Osteocyte (in vitro differentiated cells): ENCODE measurements around the gene CDH10. TPM values are rescaled to one million over a fixed set of nuclear protein-coding genes. Genes with fewer than 3 reads are reported as not detected.

Source experiments
- DNase-seq: peaks from one replicate; pipeline ENCODE4 v3.0.0; 2021; ENCODE audit warnings: mixed read lengths; ENCODE audit not compliant: unreplicated experiment; ENCODE audit errors: extremely low spot score
- H3K27ac Mint-ChIP-seq: one replicate; pipeline ENCODE4 v1.8.0; 2021; ENCODE audit warnings: mild to moderate bottlenecking, mixed read lengths; ENCODE audit not compliant: unreplicated experiment
- H3K27me3 Mint-ChIP-seq: one replicate; pipeline ENCODE4 v1.8.0; 2021; ENCODE audit warnings: mixed read lengths; ENCODE audit not compliant: unreplicated experiment
- H3K36me3 Mint-ChIP-seq: one replicate; pipeline ENCODE4 v1.8.0; 2021; ENCODE audit warnings: mixed read lengths; ENCODE audit not compliant: unreplicated experiment
- H3K4me1 Mint-ChIP-seq: one replicate; pipeline ENCODE4 v1.8.0; 2021; ENCODE audit warnings: mixed read lengths; ENCODE audit not compliant: unreplicated experiment
- H3K4me3 Mint-ChIP-seq: one replicate; pipeline ENCODE4 v1.8.0; 2021; ENCODE audit warnings: mild to moderate bottlenecking, moderate library complexity, mixed read lengths; ENCODE audit not compliant: unreplicated experiment
- H3K9me3 Mint-ChIP-seq: one replicate; pipeline ENCODE4 v1.8.0; 2021; ENCODE audit warnings: mixed read lengths; ENCODE audit not compliant: unreplicated experiment
- CTCF ChIP-seq: fragments of 200-600 bp; sonication (generic); IDR thresholded peaks from 2 replicates; pipeline ENCODE4 v1.5.0; 2021; ENCODE audit warnings: antibody characterized with exemption, mild to moderate bottlenecking, moderate library complexity
- total RNA-seq: library from RNA; stranded (reverse); gene quantifications from 2 replicates; pipeline ENCODE4 v1.2.1, GENCODE V29; 2021

CDH10 gene
- total RNA-seq, 1 donor from 2014 or later = not detected

GRCh38 chr5:24649531-24649930 is 4.8 kb upstream of the CDH10 start:
- Mint-ChIP-seq H3K36me3 (no peaks in the 10 kb centered on the region), H3K4me1 (peaks cover 6% of the 10 kb centered on the region), H3K9me3 (peaks cover 8% of the 10 kb centered on the region), H3K4me3 (no peak overlapping the region), H3K27me3 (peaks cover 16% of the 10 kb centered on the region), H3K27ac (no peak overlapping the region)
- no peak for TF ChIP-seq CTCF
- DNase-seq = no peak

- Mint-ChIP-seq H3K9me3 (no peaks in the 10 kb centered on the region), H3K4me3 (no peak overlapping the region), H3K27ac (no peak overlapping the region), H3K36me3 (no peaks in the 10 kb centered on the region), H3K27me3 (peaks cover 33% of the 10 kb centered on the region), H3K4me1 (peaks cover 8% of the 10 kb centered on the region)
- DNase-seq = no peak
- TF ChIP-seq CTCF = no peak
These were observed 2.1 kb upstream of the CDH10 start for GRCh38 chr5:24646915-24647314.

GRCh38 chr5:24645483-24645882 is 705 bp upstream of the CDH10 start:
- DNase-seq = no peak
- no peak for TF ChIP-seq CTCF
- Mint-ChIP-seq H3K36me3 (no peaks in the 10 kb centered on the region), H3K9me3 (no peaks in the 10 kb centered on the region), H3K4me1 (peaks cover 8% of the 10 kb centered on the region), H3K27ac (no peak overlapping the region), H3K4me3 (no peak overlapping the region), H3K27me3 (peaks cover 38% of the 10 kb centered on the region)

GRCh38 chr5:24643880-24644279 is 898 bp downstream of the CDH10 start:
- DNase-seq = no peak
- Mint-ChIP-seq H3K4me3 (no peak overlapping the region), H3K4me1 (peaks cover 8% of the 10 kb centered on the region), H3K9me3 (no peaks in the 10 kb centered on the region), H3K27ac (no peak overlapping the region), H3K27me3 (peaks cover 38% of the 10 kb centered on the region), H3K36me3 (no peaks in the 10 kb centered on the region)
- TF ChIP-seq CTCF = no peak

- no peak for DNase-seq
These were observed 1.6 kb downstream of the CDH10 start for GRCh38 chr5:24643156-24643555.

More at GRCh38 chr5:24643156-24643555, 1.6 kb downstream of the CDH10 start:
- H3K36me3 Mint-ChIP-seq = no peaks in the 10 kb centered on the region
- no peaks in the 10 kb centered on the region for H3K9me3 Mint-ChIP-seq
- H3K4me3 Mint-ChIP-seq = no peak overlapping the region
- H3K27me3 Mint-ChIP-seq = peaks cover 38% of the 10 kb centered on the region
- H3K4me1 Mint-ChIP-seq = peaks cover 8% of the 10 kb centered on the region
- H3K27ac Mint-ChIP-seq = no peak overlapping the region
- TF ChIP-seq CTCF = no peak
